ENCODE data around the gene LRCH4. TPM values are rescaled to one million over a fixed set of nuclear protein-coding genes. Genes with fewer than 3 reads are reported as not detected.

The LRCH4 gene
- total RNA-seq, 6 experiments from 2014 or later, result 19.5 to 39.1 (median 24.7) TPM

DNA sequence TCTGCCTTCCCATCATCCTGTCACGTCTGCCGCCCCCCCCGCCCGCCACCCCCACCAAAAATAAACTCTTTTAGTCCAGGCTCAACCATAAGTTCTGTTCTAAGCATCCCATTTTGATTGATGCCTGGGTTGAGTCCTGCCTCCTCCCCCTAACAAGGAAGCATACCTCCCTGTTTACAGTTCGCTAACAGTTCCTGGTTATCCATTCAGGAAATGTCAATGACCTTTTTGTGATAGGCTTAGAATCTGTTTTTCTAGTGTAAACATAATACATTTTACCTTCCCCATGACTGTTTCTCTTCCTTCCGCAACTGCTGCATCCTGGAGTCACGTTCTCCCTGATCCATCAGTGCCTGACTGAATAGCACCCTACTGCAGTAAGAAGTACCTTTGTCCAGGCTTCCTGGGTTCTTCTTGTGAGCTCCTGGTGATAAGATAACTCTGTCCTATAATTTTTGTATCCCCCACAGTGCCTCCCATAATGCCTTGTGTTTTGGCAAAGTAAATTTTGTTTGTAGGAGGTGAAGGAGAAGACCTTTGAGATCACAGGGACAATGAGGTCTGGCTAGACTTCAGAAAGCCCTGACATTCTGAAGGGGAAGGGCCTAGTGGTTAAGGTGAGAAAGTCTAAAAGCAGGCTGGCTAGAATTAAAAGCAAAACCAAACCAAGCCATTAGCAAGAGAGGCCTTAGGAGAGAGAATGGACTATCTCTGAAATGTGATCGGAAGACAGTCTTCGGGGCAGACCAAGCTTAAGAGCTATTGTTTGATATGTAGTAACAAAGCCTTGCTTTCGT lies 39.6 kb downstream of the LRCH4 start:
- Histone ChIP-seq H3K27me3 (no peaks in the 10 kb centered on the region), H3K4me3 (peak overlapping the region; percentile 8 to 33 (median 20)), H3K27ac (peak overlapping the region; percentile 87 to 93 (median 92)), H3K4me1 (peaks cover 2 to 87% (median 32%) of the 10 kb centered on the region in 4 donors), H3K9me3 (no peaks in the 10 kb centered on the region), H3K36me3 (peaks cover 2 to 24% (median 12%) of the 10 kb centered on the region in 4 donors)
- ATAC-seq (peak; percentile 65 to 76 (median 66)), DNase-seq (no peak)
- intact Hi-C loops (cut with DNase I), result no loop called here
- 9% methylated on average over 10 of the region's 10 CpGs for WGBS (ENCODE audit: insufficient coverage, low coverage, low lambda C conversion rate, missing lambda C conversion rate)
- TF ChIP-seq CTCF (IDR thresholded peaks at IDR 0.05) (no peak), POLR2A (IDR thresholded peaks at IDR 0.05) (peak; percentile 25)

GRCh38 chr7:100545360-100546128 lies 40.4 kb downstream of the LRCH4 start:
- intact Hi-C loops (cut with DNase I), result no loop called here
- 6% methylated on average over 3 of the region's 3 CpGs for WGBS (ENCODE audit: insufficient coverage, low coverage, low lambda C conversion rate, missing lambda C conversion rate)
- peak; percentile 60 to 69 (median 63) for DNase-seq

GRCh38 chr7:100544967-100545359 lies 41.0 kb downstream of the LRCH4 start:
- H3K27ac ChIP-seq, result peak overlapping the region; percentile 87 to 93 (median 92)
- ATAC-seq (peak in 3 of 4 donors; percentile 2 to 32 (median 25)), DNase-seq (no peak)
- peaks cover 2 to 96% (median 34%) of the 10 kb centered on the region in 4 donors for H3K4me1 ChIP-seq
- TF ChIP-seq POLR2A (IDR thresholded peaks at IDR 0.05), result peak; percentile 20
- TF ChIP-seq CTCF (IDR thresholded peaks at IDR 0.05), result no peak
- H3K9me3 ChIP-seq, result no peaks in the 10 kb centered on the region
- intact Hi-C loops (cut with DNase I), result no loop called here
- H3K36me3 ChIP-seq, result peaks cover 0 to 12% (median 7%) of the 10 kb centered on the region in 4 donors
- 9% methylated on average over 1 of the region's 1 CpG for WGBS (ENCODE audit: insufficient coverage, low coverage, low lambda C conversion rate, missing lambda C conversion rate)
- H3K27me3 ChIP-seq, result no peaks in the 10 kb centered on the region
- peak overlapping the region in 2 of 3 donors; percentile 9 to 33 for H3K4me3 ChIP-seq

More at GRCh38 chr7:100545360-100546128, 40.4 kb downstream of the LRCH4 start:
- TF ChIP-seq CTCF (IDR thresholded peaks at IDR 0.05), result no peak
- peak; percentile 10 for TF ChIP-seq POLR2A (IDR thresholded peaks at IDR 0.05)
- Histone ChIP-seq H3K27me3 (no peaks in the 10 kb centered on the region), H3K36me3 (peaks cover 0 to 18% (median 9%) of the 10 kb centered on the region in 4 donors), H3K9me3 (no peaks in the 10 kb centered on the region), H3K4me3 (peak overlapping the region in 2 of 3 donors; percentile 9 to 33), H3K4me1 (peaks cover 2 to 94% (median 33%) of the 10 kb centered on the region in 4 donors), H3K27ac (peak overlapping the region; percentile 87 to 93 (median 92))
- peak; percentile 49 to 71 (median 62) for ATAC-seq

- ATAC-seq, result peak in 3 of 4 donors; percentile 10 to 54 (median 34)
- no peak for DNase-seq
- TF ChIP-seq POLR2A (IDR thresholded peaks at IDR 0.05), result no peak
- TF ChIP-seq CTCF (IDR thresholded peaks at IDR 0.05), result no peak
- peak overlapping the region in 2 of 3 donors; percentile 11 to 14 for H3K4me3 ChIP-seq
- intact Hi-C loops (cut with DNase I), result no loop called here
- peaks cover 0 to 6% (median 4%) of the 10 kb centered on the region in 4 donors for H3K36me3 ChIP-seq
- no peaks in the 10 kb centered on the region for H3K27me3 ChIP-seq
- H3K9me3 ChIP-seq, result no peaks in the 10 kb centered on the region
- WGBS (ENCODE audit: insufficient coverage, low coverage, low lambda C conversion rate, missing lambda C conversion rate), result 3% methylated on average over 5 of the region's 5 CpGs
- H3K4me1 ChIP-seq, result peaks cover 2 to 90% (median 34%) of the 10 kb centered on the region in 4 donors
- peak overlapping the region; percentile 87 to 93 (median 92) for H3K27ac ChIP-seq
These were observed 41.5 kb downstream of the LRCH4 start for GRCh38 chr7:100544386-100544785.

All from right lobe of liver (tissue), 6 donors.